ENCODE data around the gene SKAP1.
A peak's percentile ranks its signal among the peaks of the same experiment; 100 is the strongest.

The SKAP1 gene

GRCh38 chr17:48162946-48163506, 267.0 kb downstream of the SKAP1 start:
- peak; percentile 46 for DNase-seq (ENCODE audit: low spot score)
- no peak for TF ChIP-seq CTCF (IDR thresholded peaks at IDR 0.05; ENCODE audit: extremely low read depth, missing control alignments)

- DNase-seq (ENCODE audit: low spot score) = no peak
- no peak for TF ChIP-seq CTCF (IDR thresholded peaks at IDR 0.05; ENCODE audit: extremely low read depth, missing control alignments)
Measured at GRCh38 chr17:48162306-48162934, 267.6 kb downstream of the SKAP1 start.

GRCh38 chr17:48161127-48161905, 268.7 kb downstream of the SKAP1 start:
- no peak for DNase-seq (ENCODE audit: low spot score)
- TF ChIP-seq CTCF (IDR thresholded peaks at IDR 0.05; ENCODE audit: extremely low read depth, missing control alignments) = no peak

GRCh38 chr17:48160177-48161081, 269.6 kb downstream of the SKAP1 start:
- DNase-seq (ENCODE audit: low spot score) = no peak
- TF ChIP-seq CTCF (IDR thresholded peaks at IDR 0.05; ENCODE audit: extremely low read depth, missing control alignments) = no peak

- no peak for TF ChIP-seq CTCF (IDR thresholded peaks at IDR 0.05; ENCODE audit: extremely low read depth, missing control alignments)
- no peak for DNase-seq (ENCODE audit: low spot score)
Measured at GRCh38 chr17:48159232-48159631, 270.8 kb downstream of the SKAP1 start.

- TF ChIP-seq CTCF (IDR thresholded peaks at IDR 0.05; ENCODE audit: extremely low read depth, missing control alignments) = no peak
- DNase-seq (ENCODE audit: low spot score) = no peak
Measured at GRCh38 chr17:48155889-48156611, 274.0 kb downstream of the SKAP1 start.

All from GM20000 (cell line).